HFF-Myc (cell line): ENCODE data around the gene FERMT1.
"Not testable (repeated sequence)": the region's sequence is repeated elsewhere in the genome, so short reads cannot be mapped to it uniquely, and the experiment has no call there.

Source experiments
- DNase-seq: peaks from one replicate; pipeline ENCODE4 v3.0.0-alpha.2; 2011; ENCODE audit warnings: low read depth; ENCODE audit errors: extremely low read depth
- H3K4me3 ChIP-seq: replicated peaks from 2 replicates; pipeline ENCODE4 v1.5.1; 2011; ENCODE audit warnings: low read depth, mild to moderate bottlenecking, control low read depth, low read length
- CTCF ChIP-seq: IDR thresholded peaks from 2 replicates; pipeline ENCODE4 v1.5.1; 2012; ENCODE audit warnings: mild to moderate bottlenecking, low read depth, low read length, control low read depth; ENCODE audit errors: missing control alignments

Gene FERMT1

GRCh38 chr20:6038256-6038655, 84.6 kb downstream of the FERMT1 start:
- H3K4me3 ChIP-seq: no peak overlapping the region
- DNase-seq: no peak
- no peak for TF ChIP-seq CTCF

GRCh38 chr20:6037082-6037481, 85.7 kb downstream of the FERMT1 start:
- no peak for DNase-seq
- H3K4me3 ChIP-seq: no peak overlapping the region
- TF ChIP-seq CTCF: no peak

- no peak overlapping the region for H3K4me3 ChIP-seq
- no peak for TF ChIP-seq CTCF
- no peak for DNase-seq
Observed at GRCh38 chr20:6036213-6036612, 86.6 kb downstream of the FERMT1 start.

- no peak overlapping the region for H3K4me3 ChIP-seq
- no peak for TF ChIP-seq CTCF
- no peak for DNase-seq
Observed at GRCh38 chr20:6034134-6034969, 88.5 kb downstream of the FERMT1 start.

- not testable (repeated sequence) for DNase-seq, H3K4me3 ChIP-seq
Observed at GRCh38 chr20:6032907-6033306, 89.9 kb downstream of the FERMT1 start.

- no peak for DNase-seq
- no peak overlapping the region for H3K4me3 ChIP-seq
- no peak for TF ChIP-seq CTCF
Observed at GRCh38 chr20:6030453-6031080, 92.3 kb downstream of the FERMT1 start.

GRCh38 chr20:6029538-6029937, 93.3 kb downstream of the FERMT1 start:
- no peak overlapping the region for H3K4me3 ChIP-seq
- DNase-seq: no peak
- no peak for TF ChIP-seq CTCF
